K562 (cell line): ENCODE data around the gene DYNC1H1. TPM values are rescaled to one million over a fixed set of nuclear protein-coding genes. Genes with fewer than 3 reads are reported as not detected.
A peak's percentile ranks its signal among the peaks of the same experiment; 100 is the strongest.

Experiments
- BRD4 ChIP-seq: fragments of 200-600 bp; sonication (generic); IDR thresholded peaks from 2 replicates; pipeline ENCODE4 v1.6.1; 2017; ENCODE audit warnings: inconsistent platforms
- CLOCK ChIP-seq: fragments of 250-450 bp; sonication (Bioruptor Pico); IDR thresholded peaks from 2 replicates; pipeline ENCODE4 v1.4.0; 2020; ENCODE audit warnings: mild to moderate bottlenecking, moderate library complexity, borderline replicate concordance
- GTF2F1 ChIP-seq: IDR thresholded peaks from 2 replicates; pipeline ENCODE4 v1.6.1; 2011; ENCODE audit warnings: low read depth, low read length, improper control_type of control experiment
- ILK ChIP-seq: fragments of 450-650 bp; IDR thresholded peaks from 2 replicates; pipeline ENCODE4 v1.6.1; 2016; ENCODE audit warnings: missing genetic modification characterization, low read depth, mild to moderate bottlenecking, missing compliant biosample characterization, moderate library complexity, borderline replicate concordance
- MIER1 ChIP-seq: fragments of 450-650 bp; IDR thresholded peaks from 2 replicates; pipeline ENCODE4 v1.6.1; 2016; ENCODE audit warnings: antibody characterized with exemption, mild to moderate bottlenecking, low read depth
- PHTF2 ChIP-seq: fragments of 250-450 bp; sonication (Bioruptor Pico); IDR thresholded peaks from 2 replicates; pipeline ENCODE4 v1.5.0; 2021; ENCODE audit warnings: mild to moderate bottlenecking
- ZNF318 ChIP-seq, 2 experiments: fragments of 450-650 bp; IDR thresholded peaks; 2 replicates each; pipeline ENCODE4 v1.6.1; 2016; ENCODE audit warnings: mild to moderate bottlenecking in 2 of 2, borderline replicate concordance in 1 of 2, low read depth in 1 of 2, moderate library complexity in 1 of 2
- ZNF449 ChIP-seq: fragments of 250-450 bp; sonication (Bioruptor Pico); IDR thresholded peaks from 2 replicates; pipeline ENCODE4 v1.8.0; 2022; ENCODE audit warnings: moderate library complexity, mild to moderate bottlenecking, inconsistent platforms
- ZNF561 ChIP-seq: fragments of 450-650 bp; formaldehyde crosslinking; conservative IDR thresholded peaks from 2 replicates; pipeline ENCODE4 v1.4.0; 2020; ENCODE audit warnings: mild to moderate bottlenecking, moderate library complexity
- polyA plus RNA-seq, 8 experiments: library from polyadenylated mRNA; depleted of rRNA in 4 of 8; stranded (reverse) in 5 of 8; unstranded in 3 of 8; fragments of >200 nt; fragmentation: Nextera tagmentation in 2 of 8; fragmentation: Illumina TruSeq in 1 of 8; extraction: Ambion mirVana in 2 of 8; extraction: Trizol in 1 of 8; gene quantifications; 2 replicates each; pipeline versions ENCODE4 v1.2.1 to v1.2.3, GENCODE V29; 2011 to 2014; ENCODE audit warnings: inconsistent platforms in 1 of 8, missing spikeins in 1 of 8
- total RNA-seq, 7 experiments: library from RNA; depleted of rRNA in 6 of 7; stranded (reverse); fragments of >200 nt in 6 of 7; fragmentation: Illumina TruSeq in 2 of 7; extraction: Trizol in 2 of 7; gene quantifications; 2 replicates each; pipeline versions ENCODE4 v1.2.1 to v1.2.3, GENCODE V29; 2011 to 2021; ENCODE audit warnings: low replicate concordance in 1 of 7

Gene DYNC1H1
- total and polyA plus RNA-seq, 9 of the 15 experiments (the other 6 are each of a cell fraction or from before 2014, with no cell fraction given), result 31.9 to 335 (median 115) TPM

DNA sequence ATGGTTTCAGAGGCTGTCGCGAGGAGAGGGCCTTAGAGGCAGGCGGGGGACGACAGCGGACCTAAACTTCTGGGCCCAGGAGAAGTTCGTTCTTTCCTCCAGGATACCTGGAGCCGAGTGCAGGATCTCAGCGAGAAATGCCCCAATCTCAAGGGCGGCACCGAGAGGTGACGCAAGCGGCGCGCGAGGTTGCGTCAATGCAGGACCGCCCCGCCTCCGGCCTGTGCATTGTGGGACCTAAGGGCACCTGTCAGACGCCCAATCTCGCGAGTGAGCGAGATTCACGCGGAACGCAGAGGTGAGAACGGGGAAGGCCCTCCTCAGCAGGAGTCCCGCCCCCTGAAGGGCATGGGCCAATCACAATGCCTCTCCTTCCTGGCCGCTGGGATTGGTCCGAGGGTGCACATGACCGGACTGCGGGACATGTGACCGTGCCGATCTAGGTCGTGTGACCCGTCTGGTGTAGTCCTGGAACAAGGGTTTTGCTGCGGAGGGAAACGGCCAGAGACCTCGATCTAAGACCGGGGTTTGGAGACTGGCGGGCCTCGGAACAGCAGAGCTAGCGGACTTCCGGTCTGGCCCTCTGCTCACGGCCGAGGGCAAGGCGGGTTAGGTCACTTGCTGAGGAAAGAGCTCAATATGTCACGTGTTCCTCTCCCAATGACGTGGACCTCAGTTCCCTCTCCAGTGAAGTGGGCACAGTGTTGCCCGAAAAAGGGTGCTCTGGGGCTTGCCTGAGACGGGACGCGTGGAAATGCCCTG is 16.3 kb upstream of the DYNC1H1 start (continued):
- TF ChIP-seq ZNF318 (IDR thresholded peaks at IDR 0.05; ENCODE audit: borderline replicate concordance in 1 of 2, low read depth in 1 of 2) (no peak), ZNF561 (CRISPR knock-in tag) (no peak), MIER1 (no peak), CLOCK (CRISPR knock-in tag) (no peak), BRD4 (peak; percentile 30; the same call in 1 of the 2 replicates), ZNF449 (CRISPR knock-in tag) (no peak), GTF2F1 (no peak), ILK (tag) (no peak), PHTF2 (CRISPR knock-in tag) (no peak)
